A549 (cell line): ENCODE results near the gene HTR2B. TPM values are rescaled to one million over a fixed set of nuclear protein-coding genes. Genes with fewer than 3 reads are reported as not detected.
A peak's percentile ranks its signal among the peaks of the same experiment; 100 is the strongest.

Experiments
- ATAC-seq, 2 experiments: fragments of 200-7000 bp in 1 of 2; fragments of >200 bp in 1 of 2; cut with Nextera tagmentation in 1 of 2; cut with Tn5 transposase in 1 of 2; 3 replicates each; pipeline versions ENCODE4 v1.8.0 to v1.9.1; 2018 to 2020; ENCODE audit warnings: mild to moderate bottlenecking in 1 of 2, moderate library complexity in 1 of 2
- CTCF ChIA-PET: fragments of 300-600 bp; sonication (Branson Sonifier 250); formaldehyde crosslinking; extraction: SDS; loops from one replicate; lab custom pipeline; 2021; ENCODE audit warnings: antibody characterized with exemption, inconsistent platforms; lab: Yijun Ruan, JAX
- POLR2A ChIA-PET: fragments of 350-600 bp; formaldehyde crosslinking; extraction: SDS; loops from one replicate; lab custom pipeline; 2021; ENCODE audit warnings: antibody characterized with exemption, inconsistent platforms; lab: Yijun Ruan, JAX
- DNase-seq, 2 experiments: peaks; one replicate each; pipeline versions ENCODE4 v3.0.0 to v3.0.0-alpha.2; 2011 to 2016; ENCODE audit warnings: low read depth in 1 of 2, low spot score in 1 of 2
- FAIRE-seq: peaks from 2 replicates; lab custom pipeline; 2011; peaks lifted over from hg19 to GRCh38; lab: Jason Lieb, UNC
- H3K27ac ChIP-seq, 2 experiments: fragments of >200 bp; sonication (Bioruptor Twin); formaldehyde crosslinking; 3 replicates each; pipeline ENCODE4 v1.5.1; 2016 to 2017
- H3K4me1 ChIP-seq: fragments of >200 bp; sonication (Bioruptor Twin); formaldehyde crosslinking; 3 replicates; pipeline ENCODE4 v1.6.1; 2016
- H3K4me2 ChIP-seq: fragments of >200 bp; sonication (Bioruptor Twin); formaldehyde crosslinking; 3 replicates; pipeline ENCODE4 v1.6.1; 2016
- H3K4me3 ChIP-seq: fragments of >200 bp; sonication (Bioruptor Twin); formaldehyde crosslinking; 3 replicates; pipeline ENCODE4 v1.5.1; 2016
- H3K9me3 ChIP-seq: fragments of >200 bp; sonication (Bioruptor Twin); formaldehyde crosslinking; 3 replicates; pipeline ENCODE4 v1.6.1; 2016
- BCL3 ChIP-seq: fragments of >200 bp; sonication (Bioruptor Twin); formaldehyde crosslinking; IDR thresholded peaks from 3 replicates; pipeline ENCODE4 v1.6.1; 2016
- CBX2 ChIP-seq: fragments of 200-600 bp; sonication (generic); IDR thresholded peaks from 2 replicates; pipeline ENCODE4 v1.6.1; 2016; ENCODE audit warnings: low read depth, mild to moderate bottlenecking, borderline replicate concordance
- CHD2 ChIP-seq: fragments of 150-350 bp; IDR thresholded peaks from 2 replicates; pipeline ENCODE4 v1.6.1; 2014; ENCODE audit warnings: low read length; ENCODE audit not compliant: partially characterized antibody
- EHF ChIP-seq: fragments of 250-450 bp; sonication (Bioruptor Pico); IDR thresholded peaks from 2 replicates; pipeline ENCODE4 v1.5.0; 2020; ENCODE audit warnings: mild to moderate bottlenecking
- EHMT2 ChIP-seq: fragments of 200-600 bp; sonication (generic); IDR thresholded peaks from 2 replicates; pipeline ENCODE4 v1.6.1; 2016; ENCODE audit warnings: antibody characterized with exemption, low read depth, mild to moderate bottlenecking, moderate library complexity
- FOSL2 ChIP-seq, 2 experiments: fragments of 450-650 bp in 1 of 2; fragments of >200 bp in 1 of 2; sonication (Bioruptor Twin) in 1 of 2; formaldehyde crosslinking; IDR thresholded peaks; 2 replicates each; pipeline versions ENCODE4 v1.5.0 to v1.6.1; 2016 to 2020; ENCODE audit warnings: mild to moderate bottlenecking in 1 of 2, moderate library complexity in 1 of 2
- FOXS1 ChIP-seq: fragments of 250-450 bp; sonication (Bioruptor Pico); IDR thresholded peaks from 2 replicates; pipeline ENCODE4 v1.5.0; 2020; ENCODE audit warnings: mild to moderate bottlenecking, moderate library complexity
- HEYL ChIP-seq: fragments of 250-450 bp; sonication (Bioruptor Pico); IDR thresholded peaks from 2 replicates; pipeline ENCODE4 v1.8.0; 2021; ENCODE audit warnings: mild to moderate bottlenecking, moderate library complexity
- HMGXB4 ChIP-seq: fragments of 250-450 bp; sonication (Bioruptor Pico); IDR thresholded peaks from 2 replicates; pipeline ENCODE4 v1.5.0; 2021; ENCODE audit warnings: mild to moderate bottlenecking, moderate library complexity, borderline replicate concordance
- HOXB13 ChIP-seq: fragments of 250-450 bp; sonication (Bioruptor Pico); IDR thresholded peaks from 2 replicates; pipeline ENCODE4 v1.5.0; 2020; ENCODE audit warnings: low read depth, mild to moderate bottlenecking, moderate library complexity
- KDM5A ChIP-seq: fragments of 200-600 bp; sonication (generic); IDR thresholded peaks from 2 replicates; pipeline ENCODE4 v1.6.1; 2016; ENCODE audit warnings: antibody characterized with exemption, mild to moderate bottlenecking
- MYC ChIP-seq: IDR thresholded peaks from 2 replicates; pipeline ENCODE4 v1.6.1; 2012; ENCODE audit warnings: mild to moderate bottlenecking, inconsistent platforms, low read length, improper control_type of control experiment, borderline replicate concordance
- NR3C1 ChIP-seq: fragments of >200 bp; sonication (Bioruptor Twin); formaldehyde crosslinking; IDR thresholded peaks from 3 replicates; pipeline ENCODE4 v1.6.1; 2017
- PHF8 ChIP-seq: fragments of 200-600 bp; sonication (generic); IDR thresholded peaks from 2 replicates; pipeline ENCODE4 v1.6.1; 2016; ENCODE audit warnings: low read depth, mild to moderate bottlenecking, antibody characterized with exemption, moderate library complexity, borderline replicate concordance
- POLR2A ChIP-seq: IDR thresholded peaks from 2 replicates; pipeline ENCODE4 v1.6.1; 2012; ENCODE audit warnings: mild to moderate bottlenecking, low read length
- POLR2AphosphoS2 ChIP-seq: conservative IDR thresholded peaks from 2 replicates; pipeline ENCODE4 v1.6.1; 2012; ENCODE audit warnings: low read length, improper control_type of control experiment, inconsistent platforms
- RNF2 ChIP-seq: fragments of 200-600 bp; sonication (generic); IDR thresholded peaks from 2 replicates; pipeline ENCODE4 v1.6.1; 2016; ENCODE audit warnings: low read depth, mild to moderate bottlenecking, antibody characterized with exemption, moderate library complexity, borderline replicate concordance
- SMC3 ChIP-seq: fragments of >200 bp; sonication (Bioruptor Twin); formaldehyde crosslinking; IDR thresholded peaks from 3 replicates; pipeline ENCODE4 v1.6.1; 2018; ENCODE audit warnings: inconsistent platforms
- SREBF2 ChIP-seq: fragments of 450-650 bp; IDR thresholded peaks from 2 replicates; pipeline ENCODE4 v1.6.1; 2014; ENCODE audit warnings: mild to moderate bottlenecking, moderate library complexity
- TFCP2L1 ChIP-seq: fragments of 250-450 bp; sonication (Bioruptor Pico); IDR thresholded peaks from 2 replicates; pipeline ENCODE4 v1.5.0; 2021; ENCODE audit warnings: mild to moderate bottlenecking
- TP53 ChIP-seq: fragments of 250-450 bp; sonication (Bioruptor Pico); IDR thresholded peaks from 2 replicates; pipeline ENCODE4 v1.5.0; 2021; ENCODE audit warnings: mild to moderate bottlenecking, moderate library complexity
- USF2 ChIP-seq: fragments of 450-650 bp; IDR thresholded peaks from 2 replicates; pipeline ENCODE4 v1.6.1; 2014; ENCODE audit warnings: antibody characterized with exemption
- ZNF302 ChIP-seq: fragments of 250-450 bp; sonication (Bioruptor Pico); IDR thresholded peaks from 2 replicates; pipeline ENCODE4 v1.9.0; 2021; ENCODE audit warnings: inconsistent platforms, mild to moderate bottlenecking, moderate library complexity
- ZSCAN20 ChIP-seq: fragments of 250-450 bp; sonication (Bioruptor Pico); IDR thresholded peaks from 2 replicates; pipeline ENCODE4 v1.8.0; 2022; ENCODE audit warnings: mild to moderate bottlenecking, moderate library complexity
- WGBS: methylation state at CpG from one replicate; pipeline ENCODE4 v1.1.6; 2017; ENCODE audit errors: missing lambda C conversion rate; 5-methylcytosine and 5-hydroxymethylcytosine counted together
- polyA plus RNA-seq, 4 experiments: library from polyadenylated mRNA; depleted of rRNA in 3 of 4; stranded (reverse); fragments of >200 nt; fragmentation: RNase III in 1 of 4; extraction: RNeasy Plus Mini Kit Qiagen cat#74134 plus additional on column Dnase treatment in 1 of 4; gene quantifications; 2 replicates in 3 of 4; 3 replicates in 1 of 4; pipeline ENCODE4 v1.2.3, GENCODE V29; 2011 to 2017
- TF ChIP-seq, protein P1 (sequence below): IDR thresholded peaks from 2 replicates; pipeline ENCODE4 v1.6.1; 2012
- TF ChIP-seq, protein P2 (sequence below): fragments of 150-350 bp; IDR thresholded peaks from 2 replicates; pipeline ENCODE4 v1.6.1; 2014; ENCODE audit warnings: low read depth, mild to moderate bottlenecking, low read length

Gene HTR2B
- polyA plus RNA-seq, 2 of the 4 experiments (the other 2 are of a cell fraction) = 0.30 to 1.5 TPM

DNA sequence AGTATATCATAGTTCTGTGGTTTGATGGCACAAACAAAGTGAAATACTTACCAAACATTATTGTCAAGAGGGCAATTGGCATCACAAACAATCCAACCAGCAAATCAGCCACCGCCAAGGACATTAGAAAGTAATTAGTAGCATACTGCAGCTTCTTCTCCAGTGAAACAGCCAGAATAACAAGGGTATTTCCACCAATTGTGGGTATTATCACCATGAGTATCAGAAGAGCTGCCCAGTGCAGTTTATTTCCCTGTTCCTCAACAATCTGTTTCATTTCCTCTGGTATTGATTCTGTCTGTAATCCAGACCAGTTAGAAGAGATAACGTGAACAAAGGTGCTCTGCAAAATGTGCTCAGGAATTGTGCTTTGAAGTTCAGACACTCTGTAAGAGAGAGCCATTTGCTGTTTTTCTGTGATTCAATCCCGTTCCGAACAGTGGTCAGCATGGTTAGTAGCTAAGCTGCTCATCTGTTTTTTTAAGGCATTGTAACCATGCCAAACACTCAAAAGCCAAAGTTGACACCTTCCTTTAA, 1.4 kb downstream of the HTR2B start (continued):
- TF ChIP-seq FOSL2 (IDR thresholded peaks at IDR 0.05) = no peak
- no peak for TF ChIP-seq FOSL2 (CRISPR knock-in tag; IDR thresholded peaks at IDR 0.05)
- no peak for TF ChIP-seq ZNF302 (CRISPR knock-in tag)

DNA sequence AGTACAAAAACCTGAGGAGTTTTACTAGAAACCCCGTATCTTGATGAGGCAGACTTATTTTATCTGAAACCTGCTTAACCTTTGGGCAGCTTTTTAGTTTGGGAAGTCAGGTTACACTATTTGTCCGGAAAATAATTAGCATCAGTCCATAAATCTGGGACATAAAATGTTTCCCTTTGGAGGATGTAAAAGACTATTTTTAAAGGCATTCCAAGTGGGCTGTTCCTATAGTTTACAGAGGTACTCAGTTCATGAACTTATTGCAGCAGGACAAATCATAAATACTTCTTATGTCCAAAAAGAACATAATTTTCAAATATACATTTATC, 6.3 kb downstream of the HTR2B start:
- Histone ChIP-seq H3K4me1 (peaks cover 44% of the 10 kb centered on the region), H3K9me3 (no peaks in the 10 kb centered on the region), H3K4me3 (no peak overlapping the region), H3K4me2 (peak overlapping the region; percentile 49), H3K27ac (no peak overlapping the region)
- no peak for FAIRE-seq
- ChIA-PET POLR2A (no interaction called here), CTCF (interaction anchor here (1.1 kb wide), 1 partner anchor 15 kb away, joined by 3 read pairs; no protein-coding TSS in a partner anchor)
- ATAC-seq = no peak
- TF ChIP-seq, protein P1, sequence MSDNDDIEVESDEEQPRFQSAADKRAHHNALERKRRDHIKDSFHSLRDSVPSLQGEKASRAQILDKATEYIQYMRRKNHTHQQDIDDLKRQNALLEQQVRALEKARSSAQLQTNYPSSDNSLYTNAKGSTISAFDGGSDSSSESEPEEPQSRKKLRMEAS = no peak
- TF ChIP-seq TP53 (no peak), CHD2 (no peak), HEYL (CRISPR knock-in tag) (no peak), POLR2AphosphoS2 (no peak), EHF (CRISPR knock-in tag) (no peak), POLR2A (no peak), SREBF2 (no peak)
- no peak for DNase-seq
- WGBS = 61% methylated on average over 2 of the region's 2 CpGs

- CTCF ChIA-PET = no interaction called here
- no peak for DNase-seq
- TF ChIP-seq POLR2A (no peak), TFCP2L1 (CRISPR knock-in tag) (no peak), EHF (CRISPR knock-in tag) (no peak), HOXB13 (CRISPR knock-in tag) (no peak), SMC3 (no peak)
- H3K27ac ChIP-seq = no peak overlapping the region
- H3K4me3 ChIP-seq = no peak overlapping the region
- 38% methylated on average over 4 of the region's 4 CpGs for WGBS
- peak overlapping the region; percentile 49 for H3K4me2 ChIP-seq
- no peak for FAIRE-seq
- H3K9me3 ChIP-seq = no peaks in the 10 kb centered on the region
- ATAC-seq = peak in 1 of 2 experiments; percentile 62; a peak in 3 of 6 replicates
- POLR2A ChIA-PET = no interaction called here
- H3K4me1 ChIP-seq = peaks cover 40% of the 10 kb centered on the region
Observed at GRCh38 chr2:231117922-231118613, 6.8 kb downstream of the HTR2B start.

- CTCF ChIA-PET = no interaction called here
- H3K27ac ChIP-seq = no peak overlapping the region
- DNase-seq (no peak), ATAC-seq (no peak), FAIRE-seq (no peak)
- no peak overlapping the region for H3K4me3 ChIP-seq
- no peak overlapping the region for H3K4me2 ChIP-seq
- H3K4me1 ChIP-seq = peaks cover 35% of the 10 kb centered on the region
- 6% methylated on average over 1 of the region's 1 CpG for WGBS
- H3K9me3 ChIP-seq = no peaks in the 10 kb centered on the region
- POLR2A ChIA-PET = no interaction called here
- no peak for TF ChIP-seq ZSCAN20 (CRISPR knock-in tag)
- no peak for TF ChIP-seq POLR2AphosphoS2
- TF ChIP-seq EHMT2 = no peak
- no peak for TF ChIP-seq MYC
- TF ChIP-seq, protein P2, sequence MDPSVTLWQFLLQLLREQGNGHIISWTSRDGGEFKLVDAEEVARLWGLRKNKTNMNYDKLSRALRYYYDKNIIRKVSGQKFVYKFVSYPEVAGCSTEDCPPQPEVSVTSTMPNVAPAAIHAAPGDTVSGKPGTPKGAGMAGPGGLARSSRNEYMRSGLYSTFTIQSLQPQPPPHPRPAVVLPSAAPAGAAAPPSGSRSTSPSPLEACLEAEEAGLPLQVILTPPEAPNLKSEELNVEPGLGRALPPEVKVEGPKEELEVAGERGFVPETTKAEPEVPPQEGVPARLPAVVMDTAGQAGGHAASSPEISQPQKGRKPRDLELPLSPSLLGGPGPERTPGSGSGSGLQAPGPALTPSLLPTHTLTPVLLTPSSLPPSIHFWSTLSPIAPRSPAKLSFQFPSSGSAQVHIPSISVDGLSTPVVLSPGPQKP = no peak
- TF ChIP-seq HMGXB4 (CRISPR knock-in tag) = no peak
- TF ChIP-seq CBX2 = no peak
- no peak for TF ChIP-seq HOXB13 (CRISPR knock-in tag)
- TF ChIP-seq RNF2 = no peak
- TF ChIP-seq FOXS1 (CRISPR knock-in tag) = no peak
- TF ChIP-seq KDM5A = no peak
- no peak for TF ChIP-seq PHF8
- no peak for TF ChIP-seq USF2
- no peak for TF ChIP-seq NR3C1
- TF ChIP-seq EHF (CRISPR knock-in tag) = no peak
- no peak for TF ChIP-seq BCL3
Observed at GRCh38 chr2:231117148-231117547, 7.7 kb downstream of the HTR2B start.
